IMR-90 (cell line): ENCODE data around the gene ARHGAP15. TPM values are rescaled to one million over a fixed set of nuclear protein-coding genes. Genes with fewer than 3 reads are reported as not detected.

Source experiments
- ATAC-seq: fragments of 200-7000 bp; cut with Tn5 transposase; 2 replicates; pipeline ENCODE4 v1.9.1; 2020; ENCODE audit warnings: low read depth, mild to moderate bottlenecking, moderate library complexity
- BruUV-seq: library from RNA; stranded (reverse); fragments of 400-500 nt; replicated peaks from 2 replicates; lab custom pipeline; 2021; lab: Mats Ljungman, UMichigan
- CTCF ChIA-PET: fragments of 300-600 bp; formaldehyde crosslinking; extraction: SDS; loops from one replicate; lab custom pipeline; 2021; ENCODE audit warnings: antibody characterized with exemption; lab: Yijun Ruan, JAX
- POLR2A ChIA-PET: fragments of 300-600 bp; sonication (Branson Sonifier 250); formaldehyde crosslinking; loops from one replicate; lab custom pipeline; 2022; ENCODE audit warnings: antibody characterized with exemption; ENCODE audit not compliant: unreplicated experiment; lab: Charles Lee
- DNase-seq: peaks from one replicate; pipeline ENCODE4 v3.0.0; 2013
- H2AFZ ChIP-seq: replicated peaks from 2 replicates; pipeline ENCODE3; 2013; ENCODE audit warnings: low read length, mild to moderate bottlenecking; ENCODE audit not compliant: poor library complexity
- H2AK5ac ChIP-seq: 2 replicates; pipeline ENCODE4 v1.6.1; 2013; ENCODE audit warnings: low read depth, low read length, inconsistent platforms
- H2AK9ac ChIP-seq: replicated peaks from 2 replicates; pipeline ENCODE3; 2013; ENCODE audit warnings: mild to moderate bottlenecking, low read depth, low read length, moderate library complexity; ENCODE audit not compliant: poor library complexity
- H2BK120ac ChIP-seq: 2 replicates; pipeline ENCODE4 v1.6.1; 2013; ENCODE audit warnings: low read depth, low read length, inconsistent platforms
- H2BK15ac ChIP-seq: 3 replicates; pipeline ENCODE4 v1.6.1; 2013; ENCODE audit warnings: low read depth, low read length, inconsistent platforms
- H2BK20ac ChIP-seq: 2 replicates; pipeline ENCODE4 v1.6.1; 2013; ENCODE audit warnings: low read depth, mild to moderate bottlenecking, inconsistent platforms, low read length, moderate library complexity
- H2BK5ac ChIP-seq: 2 replicates; pipeline ENCODE4 v1.6.1; 2013; ENCODE audit warnings: mild to moderate bottlenecking, low read depth, low read length, inconsistent platforms; ENCODE audit not compliant: poor library complexity, severe bottlenecking
- H3K14ac ChIP-seq: replicated peaks from 2 replicates; pipeline ENCODE4 v1.6.1; 2013; ENCODE audit warnings: low read depth, low read length, inconsistent platforms
- H3K18ac ChIP-seq: 2 replicates; pipeline ENCODE4 v1.6.1; 2013; ENCODE audit warnings: low read depth, low read length, control low read depth
- H3K23ac ChIP-seq: 2 replicates; pipeline ENCODE4 v1.6.1; 2013; ENCODE audit warnings: low read depth, low read length, inconsistent platforms
- H3K27ac ChIP-seq: 2 replicates; pipeline ENCODE4 v1.5.1; 2013; ENCODE audit warnings: mild to moderate bottlenecking, control low read depth, low read length; ENCODE audit not compliant: insufficient read depth
- H3K27me3 ChIP-seq: 2 replicates; pipeline ENCODE4 v1.6.1; 2013; ENCODE audit warnings: low read length; ENCODE audit not compliant: control insufficient read depth, insufficient read depth
- H3K36me3 ChIP-seq: 2 replicates; pipeline ENCODE4 v1.6.1; 2013; ENCODE audit warnings: low read length, mixed read lengths; ENCODE audit not compliant: control insufficient read depth, insufficient read depth
- H3K4ac ChIP-seq: 2 replicates; pipeline ENCODE4 v1.6.1; 2013; ENCODE audit warnings: low read depth, low read length, inconsistent platforms
- H3K4me1 ChIP-seq: 2 replicates; pipeline ENCODE4 v1.6.1; 2013; ENCODE audit warnings: low read length, mixed read lengths; ENCODE audit not compliant: control insufficient read depth, insufficient read depth
- H3K4me2 ChIP-seq: 2 replicates; pipeline ENCODE4 v1.6.1; 2013; ENCODE audit warnings: low read depth, mild to moderate bottlenecking, control low read depth, low read length, moderate library complexity
- H3K4me3 ChIP-seq: 2 replicates; pipeline ENCODE4 v1.5.1; 2013; ENCODE audit warnings: low read depth, mild to moderate bottlenecking, control low read depth, low read length, moderate library complexity; ENCODE audit not compliant: insufficient read depth
- H3K56ac ChIP-seq: 2 replicates; pipeline ENCODE4 v1.6.1; 2013; ENCODE audit warnings: low read length, inconsistent platforms; ENCODE audit not compliant: insufficient read depth; ENCODE audit errors: extremely low read depth
- H3K79me1 ChIP-seq, 2 experiments: 2 replicates each; pipeline ENCODE4 v1.6.1; 2013; ENCODE audit warnings: low read length in 2 of 2, inconsistent platforms in 1 of 2, low read depth in 1 of 2
- H3K9ac ChIP-seq: 2 replicates; pipeline ENCODE4 v1.6.1; 2013; ENCODE audit warnings: low read depth, low read length, control low read depth
- H3K9me1 ChIP-seq: 2 replicates; pipeline ENCODE4 v1.6.1; 2013; ENCODE audit warnings: low read length, inconsistent platforms; ENCODE audit not compliant: insufficient read depth
- H3K9me3 ChIP-seq: 2 replicates; pipeline ENCODE4 v1.6.1; 2013; ENCODE audit warnings: low read length; ENCODE audit not compliant: control insufficient read depth, insufficient read depth
- H4K20me1 ChIP-seq: 2 replicates; pipeline ENCODE4 v1.6.1; 2013; ENCODE audit warnings: low read length, inconsistent platforms; ENCODE audit not compliant: insufficient read depth
- H4K5ac ChIP-seq: 2 replicates; pipeline ENCODE4 v1.6.1; 2013; ENCODE audit warnings: mild to moderate bottlenecking, low read depth, low read length, control low read depth
- H4K8ac ChIP-seq, 2 experiments: 2 replicates each; pipeline ENCODE4 v1.6.1; 2013; ENCODE audit warnings: low read depth in 2 of 2, low read length in 2 of 2, control low read depth in 1 of 2, inconsistent platforms in 1 of 2
- H4K91ac ChIP-seq: 2 replicates; pipeline ENCODE4 v1.6.1; 2013; ENCODE audit warnings: low read depth, low read length, inconsistent platforms; ENCODE audit not compliant: insufficient read depth
- BHLHE40 ChIP-seq: fragments of 150-350 bp; IDR thresholded peaks from 2 replicates; pipeline ENCODE4 v1.6.1; 2016; ENCODE audit warnings: mild to moderate bottlenecking, low read depth, low read length
- CEBPB ChIP-seq: IDR thresholded peaks from 2 replicates; pipeline ENCODE4 v1.6.1; 2012; ENCODE audit warnings: low read depth, low read length, improper control_type of control experiment
- CHD1 ChIP-seq: IDR thresholded peaks from 2 replicates; pipeline ENCODE4 v1.6.1; 2012; ENCODE audit warnings: low read depth, low read length, improper control_type of control experiment
- CTCF ChIP-seq: conservative IDR thresholded peaks from 2 replicates; pipeline ENCODE4 v1.5.1; 2012; ENCODE audit warnings: mild to moderate bottlenecking, low read depth, low read length, improper control_type of control experiment
- ELK1 ChIP-seq: fragments of 150-350 bp; IDR thresholded peaks from 2 replicates; pipeline ENCODE4 v1.6.1; 2016; ENCODE audit warnings: low read depth, mild to moderate bottlenecking, low read length, moderate library complexity, borderline replicate concordance
- MAFK ChIP-seq: IDR thresholded peaks from 2 replicates; pipeline ENCODE4 v1.6.1; 2012; ENCODE audit warnings: low read depth, low read length, improper control_type of control experiment
- MXI1 ChIP-seq: IDR thresholded peaks from 2 replicates; pipeline ENCODE4 v1.6.1; 2012; ENCODE audit warnings: low read depth, mild to moderate bottlenecking, low read length, moderate library complexity, borderline replicate concordance
- NFE2L2 ChIP-seq: fragments of 150-350 bp; IDR thresholded peaks from 2 replicates; pipeline ENCODE4 v1.6.1; 2016; ENCODE audit warnings: low read depth, mild to moderate bottlenecking, low read length
- POLR2A ChIP-seq: IDR thresholded peaks from 2 replicates; pipeline ENCODE4 v1.6.1; 2012; ENCODE audit warnings: mild to moderate bottlenecking, low read depth, low read length
- RAD21 ChIP-seq: IDR thresholded peaks from 2 replicates; pipeline ENCODE4 v1.6.1; 2012; ENCODE audit warnings: low read length, improper control_type of control experiment
- RCOR1 ChIP-seq: IDR thresholded peaks from 2 replicates; pipeline ENCODE4 v1.6.1; 2012; ENCODE audit warnings: mild to moderate bottlenecking, low read length, improper control_type of control experiment; ENCODE audit not compliant: insufficient replicate concordance
- SMC3 ChIP-seq: fragments of 150-350 bp; IDR thresholded peaks from 2 replicates; pipeline ENCODE4 v1.6.1; 2016; ENCODE audit warnings: low read depth, mild to moderate bottlenecking, antibody characterized with exemption, low read length, moderate library complexity
- USF2 ChIP-seq: fragments of 150-350 bp; IDR thresholded peaks from 2 replicates; pipeline ENCODE4 v1.6.1; 2017; ENCODE audit warnings: mild to moderate bottlenecking, antibody characterized with exemption, low read length, low read depth
- WGBS, 2 experiments: methylation state at CpG; one replicate each; pipeline versions ENCODE4 v1.1.5 to v1.1.7; 2013; ENCODE audit warnings: missing lambda C conversion rate in 2 of 2; ENCODE audit not compliant: insufficient read length in 1 of 2; ENCODE audit errors: extremely low coverage in 2 of 2; 5-methylcytosine and 5-hydroxymethylcytosine counted together
- dilution Hi-C: fragments of 300-500 bp; cut with HindIII; formaldehyde crosslinking; loops from one replicate; pipeline ENCODE4 v1.14.3; 2018; ENCODE audit warnings: low sequenced_read_pairs; ENCODE audit not compliant: unreplicated experiment
- in situ Hi-C: fragments of 300-500 bp; cut with MboI; formaldehyde crosslinking; loops from 3 replicates; pipeline ENCODE4 v1.14.3; 2019; ENCODE audit warnings: low sequenced_read_pairs, inconsistent platforms, mixed read lengths
- intact Hi-C: fragments of 100-400 bp; cut with micrococcal nuclease; formaldehyde crosslinking; loops from 2 replicates; pipeline ENCODE4 v1.10.0; 2022
- polyA plus RNA-seq, 3 experiments: library from polyadenylated mRNA; depleted of rRNA; stranded (reverse); fragments of >200 nt; gene quantifications; 2 replicates each; pipeline ENCODE4 v1.2.3, GENCODE V29; 2012; ENCODE audit warnings: low replicate concordance in 1 of 3
- total RNA-seq: library from RNA; depleted of rRNA; stranded (reverse); fragments of >200 nt; gene quantifications from 2 replicates; pipeline ENCODE4 v1.2.3, GENCODE V29; 2012

Gene ARHGAP15
- total and polyA plus RNA-seq, 2 of the 4 experiments (the other 2 are of a cell fraction) = not detected

- no peaks in the 10 kb centered on the region for H4K20me1 ChIP-seq
- H3K18ac ChIP-seq = no peak overlapping the region
- no TSS peak for BruUV-seq
- H3K56ac ChIP-seq = no peak overlapping the region
- H3K9me1 ChIP-seq = no peaks in the 10 kb centered on the region
- H3K23ac ChIP-seq = no peak overlapping the region
- H4K5ac ChIP-seq = no peak overlapping the region
- TF ChIP-seq MAFK (no peak), USF2 (no peak), ELK1 (no peak), POLR2A (no peak), MXI1 (no peak), NFE2L2 (no peak), RCOR1 (no peak), SMC3 (no peak), RAD21 (no peak), CTCF (no peak), BHLHE40 (no peak), CEBPB (no peak), CHD1 (no peak)
- no peaks in the 10 kb centered on the region for H3K4me1 ChIP-seq
- no peaks in the 10 kb centered on the region for H3K36me3 ChIP-seq
- H3K27ac ChIP-seq = no peak overlapping the region
- no peaks in the 10 kb centered on the region for H3K79me1 ChIP-seq
- H3K4ac ChIP-seq = no peak overlapping the region
- H3K9me3 ChIP-seq = no peaks in the 10 kb centered on the region
- H3K4me2 ChIP-seq = no peak overlapping the region
- ATAC-seq (no peak), DNase-seq (no peak)
- no peak overlapping the region for H4K91ac ChIP-seq
- intact Hi-C loops (no loop called here), in situ Hi-C loops (no loop called here), dilution Hi-C loops (no loop called here)
- H2AK9ac ChIP-seq = no peak overlapping the region
- H2AFZ ChIP-seq = no peak overlapping the region
- no peak overlapping the region for H3K4me3 ChIP-seq
- H3K14ac ChIP-seq = no peak overlapping the region
- CTCF ChIA-PET = no interaction called here
- H2BK15ac ChIP-seq = no peak overlapping the region
- no CpG with 5 or more reads among the region's 1 CpG for WGBS, 2 experiments
- H2BK20ac ChIP-seq = no peak overlapping the region
- H3K9ac ChIP-seq = no peak overlapping the region
- H2BK5ac ChIP-seq = no peak overlapping the region
- POLR2A ChIA-PET = interaction anchor here (0.5 kb wide), 1 partner anchor 548 kb away, joined by 3 read pairs; no protein-coding TSS in a partner anchor
- no peak overlapping the region for H2AK5ac ChIP-seq
- H3K27me3 ChIP-seq = no peaks in the 10 kb centered on the region
- H2BK120ac ChIP-seq = no peak overlapping the region
- no peak overlapping the region for H4K8ac ChIP-seq
Observed at GRCh38 chr2:143571747-143572146, 442.5 kb downstream of the ARHGAP15 start.
